HCT116 (cell line): ENCODE measurements around the gene USP47. TPM values are rescaled to one million over a fixed set of nuclear protein-coding genes. Genes with fewer than 3 reads are reported as not detected.

ENCODE experiments used
- ATAC-seq: fragments of 200-7000 bp; cut with Tn5 transposase; 2 replicates; pipeline ENCODE4 v1.9.1; 2020; ENCODE audit warnings: mild to moderate bottlenecking, moderate library complexity
- BruUV-seq: library from RNA; stranded (reverse); fragments of 400-500 nt; replicated peaks from 2 replicates; lab custom pipeline; 2021; lab: Mats Ljungman, UMichigan
- CTCF ChIA-PET: fragments of 300-600 bp; sonication (Branson Sonifier 250); formaldehyde crosslinking; loops from one replicate; lab custom pipeline; 2021; ENCODE audit warnings: antibody characterized with exemption; lab: Charles Lee
- POLR2A ChIA-PET: fragments of 300-600, 350-600 bp; sonication (Branson Sonifier 250); formaldehyde crosslinking; loops from one replicate; lab custom pipeline; 2021; ENCODE audit warnings: antibody characterized with exemption; lab: Charles Lee
- RAD21 ChIA-PET, 2 experiments: fragments of 300-600 bp; sonication (Branson Sonifier 250); formaldehyde crosslinking; loops; one replicate each; lab custom pipeline; 2023; ENCODE audit warnings: low total read pairs in 2 of 2; ENCODE audit not compliant: uncharacterized antibody in 2 of 2, unreplicated experiment in 2 of 2, low non-redundant PET in 1 of 2; lab: Charles Lee
- DNase-seq: peaks from one replicate; pipeline ENCODE4 v3.0.0-alpha.2; 2010; ENCODE audit warnings: low read depth, low spot score
- H2AFZ ChIP-seq: fragments of 200-600 bp; shearing (Covaris generic), sonication (generic); 2 replicates; pipeline ENCODE4 v1.6.1; 2017; ENCODE audit warnings: low read depth, mixed run types, mixed read lengths, antibody characterized with exemption, low read length; ENCODE audit not compliant: poor library complexity, severe bottlenecking
- H3K27ac ChIP-seq: 2 replicates; pipeline ENCODE4 v1.5.1; 2012; ENCODE audit warnings: low read depth, low read length
- H3K27me3 ChIP-seq: fragments of 200-600 bp; sonication (generic); 2 replicates; pipeline ENCODE4 v1.6.1; 2016; ENCODE audit warnings: mixed run types, low read length, mixed read lengths; ENCODE audit not compliant: insufficient read depth
- H3K36me3 ChIP-seq, 2 experiments: fragments of 200-500 bp in 1 of 2; fragments of 200-600 bp in 1 of 2; sonication (Bioruptor generic) in 1 of 2; sonication (generic) in 1 of 2; 2 replicates each; pipeline versions ENCODE4 v1.5.1 to v1.6.1; 2014 to 2016; ENCODE audit warnings: low read length in 2 of 2, inconsistent platforms in 1 of 2, mixed read lengths in 1 of 2, mixed run types in 1 of 2; ENCODE audit not compliant: insufficient read depth in 2 of 2, control insufficient read depth in 1 of 2
- H3K4me1 ChIP-seq, 2 experiments: fragments of 200-600 bp in 1 of 2; sonication (generic) in 1 of 2; 2 replicates each; pipeline versions ENCODE4 v1.5.1 to v1.6.1; 2012 to 2017; ENCODE audit warnings: low read length in 2 of 2, inconsistent platforms in 1 of 2, mild to moderate bottlenecking in 1 of 2, mixed read lengths in 1 of 2, mixed run types in 1 of 2, moderate library complexity in 1 of 2; ENCODE audit not compliant: insufficient read depth in 2 of 2, control insufficient read depth in 1 of 2
- H3K4me2 ChIP-seq: fragments of 200-600 bp; sonication (generic); 2 replicates; pipeline ENCODE4 v1.6.1; 2017; ENCODE audit warnings: mixed run types, low read length, mixed read lengths
- H3K4me3 ChIP-seq, 2 experiments: fragments of 200-600 bp in 1 of 2; sonication (generic) in 1 of 2; replicated peaks in 1 of 2; 2 replicates each; pipeline ENCODE4 v1.5.1; 2011 to 2016; ENCODE audit warnings: low read length in 2 of 2, control low read depth in 1 of 2, low read depth in 1 of 2, mild to moderate bottlenecking in 1 of 2, mixed read lengths in 1 of 2, mixed run types in 1 of 2
- H3K79me2 ChIP-seq: fragments of 200-600 bp; sonication (generic); 2 replicates; pipeline ENCODE4 v1.6.1; 2017; ENCODE audit warnings: mild to moderate bottlenecking, mixed run types, low read length, moderate library complexity, mixed read lengths; ENCODE audit not compliant: insufficient read depth
- H3K9ac ChIP-seq: fragments of 200-600 bp; sonication (generic); 2 replicates; pipeline ENCODE4 v1.6.1; 2016; ENCODE audit warnings: low read length, mixed read lengths
- H3K9me2 ChIP-seq: fragments of 200-600 bp; sonication (generic), shearing (Covaris generic); 2 replicates; pipeline ENCODE4 v1.6.1; 2017; ENCODE audit warnings: mixed run types, mild to moderate bottlenecking, moderate library complexity; ENCODE audit not compliant: insufficient read depth
- H3K9me3 ChIP-seq, 2 experiments: fragments of 200-500 bp in 1 of 2; fragments of 200-600 bp in 1 of 2; sonication (Bioruptor generic) in 1 of 2; sonication (generic) in 1 of 2; 2 replicates each; pipeline ENCODE4 v1.6.1; 2014 to 2017; ENCODE audit warnings: low read length in 2 of 2, mixed read lengths in 2 of 2, inconsistent platforms in 1 of 2, low read depth in 1 of 2, mild to moderate bottlenecking in 1 of 2, mixed run types in 1 of 2, moderate library complexity in 1 of 2; ENCODE audit not compliant: control insufficient read depth in 1 of 2, insufficient read depth in 1 of 2
- H4K20me1 ChIP-seq: fragments of 200-600 bp; sonication (generic), shearing (Covaris generic); 2 replicates; pipeline ENCODE4 v1.6.1; 2017; ENCODE audit warnings: mixed run types, mild to moderate bottlenecking, moderate library complexity; ENCODE audit not compliant: insufficient read depth
- CBX3 ChIP-seq: IDR thresholded peaks from 2 replicates; pipeline ENCODE4 v1.6.1; 2012; ENCODE audit warnings: low read depth
- CTCF ChIP-seq, 3 experiments: fragments of 200-600 bp in 1 of 3; sonication (generic) in 1 of 3; IDR thresholded peaks in 2 of 3; conservative IDR thresholded peaks in 1 of 3; 2 replicates each; pipeline ENCODE4 v1.5.1; 2012 to 2017; ENCODE audit warnings: low read depth in 2 of 3, low read length in 2 of 3, antibody characterized with exemption in 1 of 3, borderline replicate concordance in 1 of 3, control low read depth in 1 of 3, mild to moderate bottlenecking in 1 of 3, mixed read lengths in 1 of 3, mixed run types in 1 of 3, moderate library complexity in 1 of 3; ENCODE audit not compliant: insufficient read depth in 1 of 3
- EGR1 ChIP-seq: IDR thresholded peaks from 2 replicates; pipeline ENCODE4 v1.6.1; 2012; ENCODE audit warnings: low read depth
- ELF1 ChIP-seq: IDR thresholded peaks from 2 replicates; pipeline ENCODE4 v1.6.1; 2012; ENCODE audit warnings: low read depth, borderline replicate concordance
- FOSL1 ChIP-seq: IDR thresholded peaks from 2 replicates; pipeline ENCODE4 v1.6.1; 2012; ENCODE audit warnings: low read depth
- JUND ChIP-seq: IDR thresholded peaks from 2 replicates; pipeline ENCODE4 v1.6.1; 2012
- SP1 ChIP-seq: IDR thresholded peaks from 2 replicates; pipeline ENCODE4 v1.6.1; 2012; ENCODE audit warnings: low read depth
- SRF ChIP-seq: IDR thresholded peaks from 2 replicates; pipeline ENCODE4 v1.6.1; 2012; ENCODE audit warnings: low read depth
- YY1 ChIP-seq: IDR thresholded peaks from 2 replicates; pipeline ENCODE4 v1.6.1; 2011; ENCODE audit warnings: low read length, low read depth, moderate library complexity, mild to moderate bottlenecking; ENCODE audit not compliant: insufficient replicate concordance; ENCODE audit errors: extremely low read depth
- ZBTB33 ChIP-seq: IDR thresholded peaks from 2 replicates; pipeline ENCODE4 v1.6.1; 2011; ENCODE audit warnings: mild to moderate bottlenecking, low read length, moderate library complexity; ENCODE audit not compliant: insufficient replicate concordance; ENCODE audit errors: extremely low read depth
- ZNF274 ChIP-seq: fragments of 200-500 bp; sonication (Bioruptor generic); IDR thresholded peaks from 2 replicates; pipeline ENCODE4 v1.6.1; 2014; ENCODE audit warnings: mild to moderate bottlenecking, low read depth, low read length, inconsistent platforms
- intact Hi-C: fragments of 100-400 bp; cut with micrococcal nuclease; formaldehyde crosslinking; loops from 2 replicates; pipeline ENCODE4 v1.10.0; 2022
- total RNA-seq: library from RNA; stranded (reverse); gene quantifications from one replicate; pipeline ENCODE4 v1.2.1, GENCODE V29; 2021; ENCODE audit not compliant: unreplicated experiment

Gene USP47
- total RNA-seq, 1 experiment from 2014 or later: 18.9 TPM

GRCh38 chr11:11865449-11865848 is 23.7 kb downstream of the USP47 start:
- H3K4me3 ChIP-seq: no peak overlapping the region
- no peaks in the 10 kb centered on the region for H4K20me1 ChIP-seq
- intact Hi-C loops: no loop called here
- CTCF ChIA-PET: no interaction called here
- POLR2A ChIA-PET: no interaction called here
- H3K4me2 ChIP-seq: no peak overlapping the region
- RAD21 ChIA-PET: no interaction called here
- TF ChIP-seq ZBTB33: no peak
- no peak for TF ChIP-seq CBX3
- no peak for TF ChIP-seq YY1
- TF ChIP-seq JUND: no peak
- no peak for TF ChIP-seq FOSL1
- TF ChIP-seq ZNF274: no peak
- no peak for TF ChIP-seq SP1
- TF ChIP-seq SRF: no peak
- TF ChIP-seq CTCF (IDR thresholded peaks at IDR 0.05 in 2 of 3, conservative IDR thresholded peaks at IDR 0.05 in 1 of 3; ENCODE audit: borderline replicate concordance in 1 of 3, insufficient read depth in 1 of 3, low read depth in 2 of 3, low read length in 2 of 3): no peak
- no peak for TF ChIP-seq ELF1
- no peak for TF ChIP-seq EGR1
- BruUV-seq: no TSS peak
- H3K4me1 ChIP-seq: no peaks in the 10 kb centered on the region
- H3K9ac ChIP-seq: no peak overlapping the region
- peaks cover 100% of the 10 kb centered on the region for H3K79me2 ChIP-seq
- no peak for DNase-seq
- H3K27me3 ChIP-seq: no peaks in the 10 kb centered on the region
- no peaks in the 10 kb centered on the region for H3K9me2 ChIP-seq
- no peak overlapping the region for H3K27ac ChIP-seq
- H3K9me3 ChIP-seq: peaks cover 0 to 4% of the 10 kb centered on the region in 2 experiments; a peak in 1 of 4 replicates
- no peak for ATAC-seq
- H2AFZ ChIP-seq: no peak overlapping the region
- no peaks in the 10 kb centered on the region for H3K36me3 ChIP-seq
